Peyer's patch (tissue), 4 donors: ENCODE measurements around the gene SERPINE2.

ENCODE experiments used
- CTCF ChIP-seq, 6 experiments: fragments of 450-650 bp in 4 of 6; fragments of 200-600 bp in 2 of 6; sonication (generic) in 1 of 6; IDR thresholded peaks; one replicate each; pipeline ENCODE4 v1.5.1; 2017 to 2019; ENCODE audit warnings: antibody characterized with exemption in 6 of 6, mild to moderate bottlenecking in 3 of 6, moderate library complexity in 1 of 6
- POLR2A ChIP-seq, 2 donors: fragments of 450-650 bp; IDR thresholded peaks; one replicate each; pipeline ENCODE4 v1.5.1; 2017; ENCODE audit warnings: antibody characterized with exemption in 2 of 2, mild to moderate bottlenecking in 2 of 2, moderate library complexity in 2 of 2

GRCh38 chr2:224024270-224024669 lies 14.8 kb downstream of the SERPINE2 start:
- no peak for TF ChIP-seq CTCF (IDR thresholded peaks at IDR 0.05)
- no peak for TF ChIP-seq POLR2A (IDR thresholded peaks at IDR 0.05)
